ENCODE measurements around the gene PROCR. TPM values are rescaled to one million over a fixed set of nuclear protein-coding genes. Genes with fewer than 3 reads are reported as not detected.

Gene PROCR
- total RNA-seq, 2 experiments from 2014 or later, result not detected

GRCh38 chr20:35176132-35176531 lies 4.3 kb downstream of the PROCR start:
- CTCF ChIA-PET (ENCODE audit: unreplicated experiment), result no interaction called here
- no peaks in the 10 kb centered on the region for H3K36me3 ChIP-seq (ENCODE audit: insufficient read depth, low read length)
- no peaks in the 10 kb centered on the region for H3K9me3 ChIP-seq (ENCODE audit: low read length)
- TF ChIP-seq, protein P1, sequence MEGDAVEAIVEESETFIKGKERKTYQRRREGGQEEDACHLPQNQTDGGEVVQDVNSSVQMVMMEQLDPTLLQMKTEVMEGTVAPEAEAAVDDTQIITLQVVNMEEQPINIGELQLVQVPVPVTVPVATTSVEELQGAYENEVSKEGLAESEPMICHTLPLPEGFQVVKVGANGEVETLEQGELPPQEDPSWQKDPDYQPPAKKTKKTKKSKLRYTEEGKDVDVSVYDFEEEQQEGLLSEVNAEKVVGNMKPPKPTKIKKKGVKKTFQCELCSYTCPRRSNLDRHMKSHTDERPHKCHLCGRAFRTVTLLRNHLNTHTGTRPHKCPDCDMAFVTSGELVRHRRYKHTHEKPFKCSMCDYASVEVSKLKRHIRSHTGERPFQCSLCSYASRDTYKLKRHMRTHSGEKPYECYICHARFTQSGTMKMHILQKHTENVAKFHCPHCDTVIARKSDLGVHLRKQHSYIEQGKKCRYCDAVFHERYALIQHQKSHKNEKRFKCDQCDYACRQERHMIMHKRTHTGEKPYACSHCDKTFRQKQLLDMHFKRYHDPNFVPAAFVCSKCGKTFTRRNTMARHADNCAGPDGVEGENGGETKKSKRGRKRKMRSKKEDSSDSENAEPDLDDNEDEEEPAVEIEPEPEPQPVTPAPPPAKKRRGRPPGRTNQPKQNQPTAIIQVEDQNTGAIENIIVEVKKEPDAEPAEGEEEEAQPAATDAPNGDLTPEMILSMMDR (conservative IDR thresholded peaks at IDR 0.05; ENCODE audit: low read length), result no peak
- TF ChIP-seq EZH2phosphoT487 (IDR thresholded peaks at IDR 0.05; ENCODE audit: borderline replicate concordance, low read depth, low read length), result no peak
- no peak overlapping the region for H2AFZ ChIP-seq (ENCODE audit: low read length)
- POLR2A ChIA-PET, result no interaction called here
- BruUV-seq (replicated peaks), result no TSS peak
- no peaks in the 10 kb centered on the region for H3K79me2 ChIP-seq (ENCODE audit: insufficient read depth, low read depth, low read length)
- H3K4me3 ChIP-seq (ENCODE audit: low read depth, low read length, poor library complexity, severe bottlenecking), result no peak overlapping the region
- H3K4me2 ChIP-seq (ENCODE audit: low read length), result no peak overlapping the region
- intact Hi-C loops (cut with micrococcal nuclease; ENCODE audit: unreplicated experiment), result no loop called here
- H3K4me1 ChIP-seq (ENCODE audit: insufficient read depth, low read length, poor library complexity, severe bottlenecking), result no peaks in the 10 kb centered on the region
- H4K20me1 ChIP-seq (ENCODE audit: insufficient read depth, low read length), result no peaks in the 10 kb centered on the region
- DNase-seq (ENCODE audit: low spot score), result no peak
- no peak overlapping the region for H3K27ac ChIP-seq (ENCODE audit: low read depth, low read length, poor library complexity, severe bottlenecking)
- no peaks in the 10 kb centered on the region for H3K9me2 ChIP-seq (ENCODE audit: insufficient read depth, low read length)

- H3K79me2 ChIP-seq (ENCODE audit: insufficient read depth, low read depth, low read length), result no peaks in the 10 kb centered on the region
- no peak overlapping the region for H3K4me3 ChIP-seq (ENCODE audit: low read depth, low read length, poor library complexity, severe bottlenecking)
- no peaks in the 10 kb centered on the region for H4K20me1 ChIP-seq (ENCODE audit: insufficient read depth, low read length)
- DNase-seq (ENCODE audit: low spot score), result no peak
- no peak overlapping the region for H3K27ac ChIP-seq (ENCODE audit: low read depth, low read length, poor library complexity, severe bottlenecking)
- H3K4me2 ChIP-seq (ENCODE audit: low read length), result no peak overlapping the region
- intact Hi-C loops (cut with micrococcal nuclease; ENCODE audit: unreplicated experiment), result no loop called here
- no TSS peak for BruUV-seq (replicated peaks)
- no peaks in the 10 kb centered on the region for H3K9me2 ChIP-seq (ENCODE audit: insufficient read depth, low read length)
- no peaks in the 10 kb centered on the region for H3K4me1 ChIP-seq (ENCODE audit: insufficient read depth, low read length, poor library complexity, severe bottlenecking)
- no peaks in the 10 kb centered on the region for H3K9me3 ChIP-seq (ENCODE audit: low read length)
- ChIA-PET POLR2A (interaction anchor here (0.6 to 0.7 kb wide), 3 partner anchors 12 to 350 kb away, joined by 3 to 7 read pairs (median 4); partner anchors contain the start of gene C20orf173), CTCF (ENCODE audit: unreplicated experiment) (no interaction called here)
- no peaks in the 10 kb centered on the region for H3K36me3 ChIP-seq (ENCODE audit: insufficient read depth, low read length)
- no peak for TF ChIP-seq EZH2phosphoT487 (IDR thresholded peaks at IDR 0.05; ENCODE audit: borderline replicate concordance, low read depth, low read length)
- TF ChIP-seq, protein P1 (conservative IDR thresholded peaks at IDR 0.05; ENCODE audit: low read length), result no peak
- H2AFZ ChIP-seq (ENCODE audit: low read length), result no peak overlapping the region
Measured at GRCh38 chr20:35179292-35180212, 7.7 kb downstream of the PROCR start.

DNA sequence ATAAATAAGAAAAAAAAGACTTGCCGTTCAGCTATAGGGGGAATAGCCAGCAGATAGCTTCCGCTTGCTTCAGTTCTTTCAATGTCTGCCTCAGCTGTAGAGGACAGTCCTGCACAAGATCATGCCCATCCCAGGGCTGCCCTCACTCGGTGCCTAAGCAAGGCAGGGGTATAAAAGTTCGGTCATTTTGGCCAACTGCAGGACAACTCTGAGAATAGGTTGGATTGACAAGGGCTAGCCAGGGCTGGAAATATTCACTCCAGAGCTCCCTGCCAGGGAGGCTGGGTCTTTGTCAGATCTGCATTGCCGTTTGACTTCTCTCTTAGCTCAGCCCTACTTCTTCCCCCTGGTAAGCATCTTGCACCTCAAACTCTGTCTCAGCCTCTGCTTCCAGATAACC lies 8.4 kb downstream of the PROCR start:
- BruUV-seq (replicated peaks), result no TSS peak
- ChIA-PET POLR2A (interaction anchor here (0.6 to 0.7 kb wide), 2 partner anchors 13 to 349 kb away, joined by 3 to 4 read pairs; partner anchors contain the start of gene C20orf173), CTCF (ENCODE audit: unreplicated experiment) (no interaction called here)

More for the DNA sequence above, 8.4 kb downstream of the PROCR start:
- Histone ChIP-seq H3K9me3 (ENCODE audit: low read length) (no peaks in the 10 kb centered on the region), H2AFZ (ENCODE audit: low read length) (no peak overlapping the region), H3K79me2 (ENCODE audit: insufficient read depth, low read depth, low read length) (no peaks in the 10 kb centered on the region), H3K36me3 (ENCODE audit: insufficient read depth, low read length) (no peaks in the 10 kb centered on the region), H4K20me1 (ENCODE audit: insufficient read depth, low read length) (no peaks in the 10 kb centered on the region), H3K27ac (ENCODE audit: low read depth, low read length, poor library complexity, severe bottlenecking) (no peak overlapping the region), H3K9me2 (ENCODE audit: insufficient read depth, low read length) (no peaks in the 10 kb centered on the region), H3K4me2 (ENCODE audit: low read length) (no peak overlapping the region), H3K4me1 (ENCODE audit: insufficient read depth, low read length, poor library complexity, severe bottlenecking) (no peaks in the 10 kb centered on the region), H3K4me3 (ENCODE audit: low read depth, low read length, poor library complexity, severe bottlenecking) (no peak overlapping the region)
- no peak for TF ChIP-seq EZH2phosphoT487 (IDR thresholded peaks at IDR 0.05; ENCODE audit: borderline replicate concordance, low read depth, low read length)
- TF ChIP-seq, protein P1 (conservative IDR thresholded peaks at IDR 0.05; ENCODE audit: low read length), result no peak
- intact Hi-C loops (cut with micrococcal nuclease; ENCODE audit: unreplicated experiment), result no loop called here
- DNase-seq (ENCODE audit: low spot score), result no peak
